ENCODE results near the gene SSX4B.
"Not testable (repeated sequence)": the region's sequence is repeated elsewhere in the genome, so short reads cannot be mapped to it uniquely, and the experiment has no call there.

Gene SSX4B, protein sequence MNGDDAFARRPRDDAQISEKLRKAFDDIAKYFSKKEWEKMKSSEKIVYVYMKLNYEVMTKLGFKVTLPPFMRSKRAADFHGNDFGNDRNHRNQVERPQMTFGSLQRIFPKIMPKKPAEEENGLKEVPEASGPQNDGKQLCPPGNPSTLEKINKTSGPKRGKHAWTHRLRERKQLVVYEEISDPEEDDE

GRCh38 chrX:48411860-48412259 is at the start of gene SSX4B:
Gene SSX4B, minus strand, starts transcription at chrX:48411960. Its CDS starts 588 bp downstream, at chrX:48411372.
- not testable (repeated sequence) for DNase-seq

DNA sequence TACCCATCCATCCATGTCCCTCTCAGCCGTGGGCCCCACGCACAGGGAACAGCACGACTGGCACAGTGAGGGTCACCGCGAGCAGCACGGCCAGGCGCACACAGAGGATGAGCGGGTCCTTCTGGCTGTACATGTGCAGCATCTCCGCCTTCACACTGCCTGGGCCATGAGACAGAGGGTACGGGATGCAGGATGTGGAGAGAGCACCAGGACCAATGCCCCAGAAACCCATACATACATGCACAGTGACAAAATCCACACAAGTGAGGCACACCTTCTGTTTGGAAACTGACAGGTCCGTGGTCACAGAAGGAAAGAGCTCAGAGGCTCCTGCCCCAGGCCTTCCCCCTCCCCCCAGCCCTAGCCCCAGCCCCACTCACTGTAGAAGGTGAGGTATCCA is 48.8 kb upstream of the SSX4B start:
- DNase-seq = no peak

- DNase-seq = no peak
Observed at GRCh38 chrX:48460031-48460430, 48.3 kb upstream of the SSX4B start.

GRCh38 chrX:48459483-48459882 is 47.7 kb upstream of the SSX4B start:
- DNase-seq = no peak

GRCh38 chrX:48458711-48459110 is 47.0 kb upstream of the SSX4B start:
- DNase-seq = no peak

DNA sequence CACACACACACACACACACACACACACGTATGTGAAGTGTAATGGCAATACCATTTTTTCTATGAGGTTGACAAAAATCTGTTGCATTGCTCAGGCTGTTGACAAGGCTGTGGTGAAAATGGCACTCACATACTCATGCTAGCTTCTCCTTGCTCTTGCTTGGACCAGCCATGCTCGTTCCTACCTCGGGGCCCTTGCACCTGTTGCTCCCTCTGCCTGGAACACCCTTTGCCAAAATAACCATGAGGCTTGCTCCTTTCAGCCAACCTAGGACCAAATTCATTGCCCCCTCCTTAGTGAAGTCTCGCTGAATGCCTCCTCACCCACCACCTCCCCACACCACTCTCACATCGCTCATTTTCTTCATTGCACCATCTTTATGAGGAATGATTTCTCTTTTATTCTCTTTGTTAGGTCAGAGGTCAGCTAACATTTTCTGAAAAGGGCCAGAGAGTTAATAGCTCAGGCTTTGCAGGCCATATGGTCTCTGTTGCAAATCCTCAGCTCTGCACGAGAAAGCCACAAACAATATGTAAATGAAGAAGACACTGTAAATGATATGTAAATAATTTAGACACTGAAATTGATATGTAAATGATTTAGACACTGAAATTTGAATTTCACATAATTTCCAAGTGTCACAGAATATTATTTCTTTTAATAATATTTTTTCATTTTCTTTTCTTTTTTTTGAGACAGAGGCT is 45.0 kb upstream of the SSX4B start:
- DNase-seq = no peak

- DNase-seq = no peak
Observed at GRCh38 chrX:48451708-48452107, 39.9 kb upstream of the SSX4B start.

- no peak for DNase-seq
Observed at GRCh38 chrX:48450076-48450475, 38.3 kb upstream of the SSX4B start.

DNA sequence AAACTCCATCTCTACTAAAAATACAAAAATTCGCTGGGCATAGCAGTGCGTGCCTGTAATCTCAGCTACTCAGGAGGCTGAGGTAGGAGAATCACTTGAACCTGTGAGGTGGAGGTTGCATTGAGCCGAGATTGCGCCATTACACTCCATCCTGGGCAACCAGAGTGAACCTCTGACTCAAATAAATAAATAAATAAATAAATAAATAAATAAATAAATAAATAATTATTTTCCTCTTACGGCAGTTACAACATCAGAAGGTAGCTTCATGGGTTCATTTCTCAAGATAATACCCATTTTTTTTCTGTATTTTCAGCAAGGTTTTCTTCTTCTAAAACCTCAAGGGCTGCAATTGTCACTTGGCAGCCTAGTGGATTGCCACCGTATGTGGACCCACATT is 35.4 kb upstream of the SSX4B start:
- not testable (repeated sequence) for DNase-seq

DNA sequence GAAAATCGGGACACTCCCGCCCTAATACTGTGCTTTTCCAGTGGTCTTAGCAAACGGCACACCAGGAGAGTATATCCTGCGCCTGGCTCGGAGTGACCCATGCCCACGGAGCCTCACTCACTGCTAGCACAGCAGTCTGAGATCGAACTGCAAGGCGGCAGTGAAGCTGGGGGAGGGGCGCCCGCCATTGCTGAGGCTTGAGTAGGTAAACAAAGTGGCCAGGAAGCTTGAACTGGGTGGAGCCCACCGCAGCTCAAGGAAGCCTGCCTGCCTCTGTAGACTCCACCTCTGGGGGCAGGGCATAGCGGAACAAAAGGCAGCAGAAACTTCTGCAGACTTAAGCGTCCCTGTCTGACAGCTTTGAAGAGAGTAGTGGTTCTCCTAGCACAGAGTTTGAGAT is 22.0 kb upstream of the SSX4B start:
- not testable (repeated sequence) for DNase-seq

- not testable (repeated sequence) for DNase-seq
Observed at GRCh38 chrX:48430166-48430565, 18.4 kb upstream of the SSX4B start.

- not testable (repeated sequence) for DNase-seq
Observed at GRCh38 chrX:48429606-48430005, 17.8 kb upstream of the SSX4B start.

GRCh38 chrX:48427027-48427716 is 15.4 kb upstream of the SSX4B start:
- DNase-seq = not testable (repeated sequence)

- DNase-seq = not testable (repeated sequence)
Observed at GRCh38 chrX:48397825-48398224, 13.9 kb downstream of the SSX4B start.

GRCh38 chrX:48396931-48397330 is 14.8 kb downstream of the SSX4B start:
- not testable (repeated sequence) for DNase-seq

DNA sequence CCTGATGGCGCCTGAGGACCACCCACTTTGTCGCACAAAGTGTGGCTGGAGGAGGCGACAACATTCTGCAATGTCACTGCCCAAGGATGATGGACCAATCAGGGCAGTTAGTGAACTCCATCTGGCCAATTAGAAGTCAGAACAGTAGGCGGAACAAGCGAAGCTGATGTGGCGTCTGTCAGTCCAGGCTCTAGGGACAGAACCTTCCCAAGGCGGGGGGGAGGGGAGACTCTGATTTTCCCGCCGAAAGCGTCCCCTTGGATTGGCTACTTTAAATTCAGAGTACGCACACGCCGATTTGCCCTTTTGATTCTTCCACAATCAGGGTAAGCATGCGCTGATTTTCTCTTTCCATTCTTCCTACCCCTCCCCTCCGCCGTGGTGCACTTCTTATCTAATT is 28.5 kb downstream of the SSX4B start, which contains the start of gene SSX4:
TSS of gene SSX4 (plus strand) at position 301 of the 400 bp plus-strand sequence. CDS start 515 bp downstream, outside the sequence.
- not testable (repeated sequence) for DNase-seq

GRCh38 chrX:48370408-48370807 is 41.4 kb downstream of the SSX4B start:
- not testable (repeated sequence) for DNase-seq

DNA sequence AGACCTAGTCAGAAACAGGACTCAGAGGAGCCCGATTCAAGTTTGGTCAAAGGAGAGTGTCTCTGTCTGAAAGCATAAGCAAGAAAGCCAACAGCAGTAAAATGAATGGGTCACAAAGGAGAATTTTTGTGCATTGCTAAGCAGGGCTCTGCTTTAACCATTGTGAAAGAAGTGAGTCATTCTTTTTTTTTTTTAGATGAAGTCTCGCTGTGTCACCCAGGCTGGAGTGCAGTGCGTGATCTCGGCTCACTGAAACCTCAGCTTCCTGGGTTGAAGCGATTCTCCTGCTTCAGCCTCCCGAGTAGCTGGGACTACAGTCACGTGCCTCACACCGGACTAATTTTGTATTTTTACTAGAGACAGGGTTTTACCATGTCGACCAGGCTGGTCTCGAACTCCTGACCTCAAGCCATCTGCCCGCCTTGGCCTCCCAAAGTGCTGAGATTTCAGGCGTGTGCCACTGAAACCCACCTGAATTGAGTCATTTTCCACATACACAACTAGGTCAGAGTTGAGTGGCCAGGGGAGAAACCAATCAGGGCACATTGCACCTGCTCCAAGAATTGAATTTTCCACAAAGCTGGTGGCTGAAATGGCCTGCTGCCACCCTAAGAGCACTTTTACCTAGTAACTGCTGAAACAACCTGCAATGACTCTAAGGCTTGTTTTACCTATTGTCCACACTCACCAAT is 43.9 kb downstream of the SSX4B start:
- DNase-seq = not testable (repeated sequence)

DNA sequence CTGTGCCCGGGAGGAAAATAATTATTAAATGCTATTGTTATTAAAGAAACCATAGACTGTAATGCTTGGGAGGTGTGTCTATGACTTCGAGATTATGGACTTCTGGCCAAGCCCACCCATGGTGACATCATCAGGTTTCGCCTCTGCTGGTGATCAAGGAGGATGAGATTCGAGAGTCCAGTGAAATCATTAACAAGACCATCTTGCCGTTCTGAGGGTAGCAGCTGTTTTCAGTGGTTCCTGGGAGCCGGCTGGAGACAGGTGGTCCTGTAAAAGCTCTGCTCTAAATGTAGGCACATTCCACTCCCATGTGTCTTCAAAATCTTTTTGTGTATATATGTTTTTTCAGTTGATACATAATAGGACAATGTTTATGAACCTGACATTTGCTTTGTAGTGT is 52.5 kb downstream of the SSX4B start:
- DNase-seq = not testable (repeated sequence)

GRCh38 chrX:48357681-48358080 is 54.1 kb downstream of the SSX4B start:
- DNase-seq = no peak

- DNase-seq = not testable (repeated sequence)
Observed at GRCh38 chrX:48356315-48357094, 55.3 kb downstream of the SSX4B start, which contains the start of gene SSX3. Gene SSX3, minus strand, starts transcription at chrX:48356703. Its CDS starts 1,454 bp downstream, at chrX:48355249.

Data from MV-4-11 (cell line).